RWPE1 (cell line): ENCODE data around the gene B4GALT6.

Experiments
- CTCF ChIA-PET: fragments of 350-600 bp; sonication (Branson Sonifier 250); formaldehyde crosslinking; extraction: SDS; loops from one replicate; lab custom pipeline; 2021; lab: Yijun Ruan, JAX
- POLR2A ChIA-PET: fragments of 400-600 bp; formaldehyde crosslinking; extraction: SDS; loops from one replicate; lab custom pipeline; 2020; ENCODE audit warnings: antibody characterized with exemption; ENCODE audit not compliant: low non-redundant PET; lab: Yijun Ruan, JAX
- DNase-seq: peaks from one replicate; pipeline ENCODE4 v3.0.0; 2012; ENCODE audit warnings: low spot score
- H3K27ac ChIP-seq: fragments of 450-650 bp; 2 replicates; pipeline ENCODE4 v1.5.1; 2017
- CTCF ChIP-seq: fragments of 450-650 bp; conservative IDR thresholded peaks from 2 replicates; pipeline ENCODE4 v1.5.1; 2017; ENCODE audit warnings: low read depth, mild to moderate bottlenecking

The B4GALT6 gene

GRCh38 chr18:31633392-31634330, 50.7 kb downstream of the B4GALT6 start:
- no peak for TF ChIP-seq CTCF
- DNase-seq: no peak
- no peak overlapping the region for H3K27ac ChIP-seq
- ChIA-PET POLR2A (no interaction called here), CTCF (no interaction called here)

- POLR2A ChIA-PET: no interaction called here
- no peak overlapping the region for H3K27ac ChIP-seq
- no peak for DNase-seq
- no peak for TF ChIP-seq CTCF
- CTCF ChIA-PET: no interaction called here
These were observed 52.0 kb downstream of the B4GALT6 start for GRCh38 chr18:31632356-31632755.

GRCh38 chr18:31631526-31631925, 52.9 kb downstream of the B4GALT6 start:
- CTCF ChIA-PET: no interaction called here
- no peak for DNase-seq
- POLR2A ChIA-PET: no interaction called here
- TF ChIP-seq CTCF: no peak
- H3K27ac ChIP-seq: no peak overlapping the region

- no peak for DNase-seq
- ChIA-PET CTCF (no interaction called here), POLR2A (no interaction called here)
- TF ChIP-seq CTCF: no peak
- H3K27ac ChIP-seq: no peak overlapping the region
These were observed 53.8 kb downstream of the B4GALT6 start for GRCh38 chr18:31630549-31630948.

GRCh38 chr18:31626409-31626808, 58.0 kb downstream of the B4GALT6 start:
- DNase-seq: no peak
- POLR2A ChIA-PET: no interaction called here
- TF ChIP-seq CTCF: no peak
- H3K27ac ChIP-seq: no peak overlapping the region
- CTCF ChIA-PET: no interaction called here

- no peak for DNase-seq
- H3K27ac ChIP-seq: no peak overlapping the region
- TF ChIP-seq CTCF: no peak
- ChIA-PET CTCF (interaction anchor here (0.7 kb wide), 1 partner anchor 541 kb away, joined by 5 read pairs; no protein-coding TSS in a partner anchor), POLR2A (no interaction called here)
These were observed 59.3 kb downstream of the B4GALT6 start for GRCh38 chr18:31624892-31625640.
